Neural cell (in vitro differentiated cells): ENCODE measurements around the gene NBPF3.

ENCODE experiments used
- POLR2AphosphoS5 ChIP-seq: IDR thresholded peaks from 2 replicates; pipeline ENCODE4 v1.6.1; 2012
- SMC3 ChIP-seq: fragments of 450-650 bp; conservative IDR thresholded peaks from 2 replicates; pipeline ENCODE4 v1.6.1; 2014; ENCODE audit warnings: antibody characterized with exemption, mild to moderate bottlenecking, moderate library complexity; ENCODE audit not compliant: poor library complexity
- TAF1 ChIP-seq: IDR thresholded peaks from 2 replicates; pipeline ENCODE4 v1.6.1; 2012; ENCODE audit warnings: low read depth
- TF ChIP-seq, protein P1 (sequence below): fragments of 450-650 bp; IDR thresholded peaks from 2 replicates; pipeline ENCODE4 v1.5.1; 2014; ENCODE audit warnings: antibody characterized with exemption, mild to moderate bottlenecking, moderate library complexity; ENCODE audit not compliant: poor library complexity, severe bottlenecking

GRCh38 chr1:21531241-21531640 is 91.3 kb downstream of the NBPF3 start:
- TF ChIP-seq SMC3, result no peak
- TF ChIP-seq, protein P1, sequence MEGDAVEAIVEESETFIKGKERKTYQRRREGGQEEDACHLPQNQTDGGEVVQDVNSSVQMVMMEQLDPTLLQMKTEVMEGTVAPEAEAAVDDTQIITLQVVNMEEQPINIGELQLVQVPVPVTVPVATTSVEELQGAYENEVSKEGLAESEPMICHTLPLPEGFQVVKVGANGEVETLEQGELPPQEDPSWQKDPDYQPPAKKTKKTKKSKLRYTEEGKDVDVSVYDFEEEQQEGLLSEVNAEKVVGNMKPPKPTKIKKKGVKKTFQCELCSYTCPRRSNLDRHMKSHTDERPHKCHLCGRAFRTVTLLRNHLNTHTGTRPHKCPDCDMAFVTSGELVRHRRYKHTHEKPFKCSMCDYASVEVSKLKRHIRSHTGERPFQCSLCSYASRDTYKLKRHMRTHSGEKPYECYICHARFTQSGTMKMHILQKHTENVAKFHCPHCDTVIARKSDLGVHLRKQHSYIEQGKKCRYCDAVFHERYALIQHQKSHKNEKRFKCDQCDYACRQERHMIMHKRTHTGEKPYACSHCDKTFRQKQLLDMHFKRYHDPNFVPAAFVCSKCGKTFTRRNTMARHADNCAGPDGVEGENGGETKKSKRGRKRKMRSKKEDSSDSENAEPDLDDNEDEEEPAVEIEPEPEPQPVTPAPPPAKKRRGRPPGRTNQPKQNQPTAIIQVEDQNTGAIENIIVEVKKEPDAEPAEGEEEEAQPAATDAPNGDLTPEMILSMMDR, result no peak
- TF ChIP-seq TAF1, result no peak
- TF ChIP-seq POLR2AphosphoS5, result no peak
